ENCODE measurements around the gene KLHL17.

Gene KLHL17

GRCh38 chr1:941588-942383 is 18.6 kb upstream of the KLHL17 start:
- H3K27ac ChIP-seq: no peak overlapping the region
- H4K20me1 ChIP-seq (ENCODE audit: insufficient read depth): no peaks in the 10 kb centered on the region; the same call in 1 of the 2 replicates
- H3K4me2 ChIP-seq: peak overlapping the region; percentile 91
- no peaks in the 10 kb centered on the region for H3K79me2 ChIP-seq (ENCODE audit: insufficient read depth, low read depth)
- H3K27me3 ChIP-seq (ENCODE audit: insufficient read depth, low read depth): peaks cover 51% of the 10 kb centered on the region
- H3K36me3 ChIP-seq (ENCODE audit: insufficient read depth): no peaks in the 10 kb centered on the region
- H3K4me3 ChIP-seq (IDR thresholded peaks at IDR 0.05; ENCODE audit: insufficient read depth, low read depth, low read length): peak overlapping the region; percentile 78
- peak overlapping the region; percentile 29; the same call in 1 of the 2 replicates for H3K9ac ChIP-seq
- H2AFZ ChIP-seq (ENCODE audit: low read depth): peak overlapping the region; percentile 48
- TF ChIP-seq CTCF (conservative IDR thresholded peaks at IDR 0.05; ENCODE audit: low read depth, low read length): no peak
- H3K4me1 ChIP-seq (ENCODE audit: low read depth, poor library complexity, severe bottlenecking): peaks cover 74% of the 10 kb centered on the region

GRCh38 chr1:942411-942821 is 18.0 kb upstream of the KLHL17 start:
- no peak overlapping the region for H3K4me3 ChIP-seq (IDR thresholded peaks at IDR 0.05; ENCODE audit: insufficient read depth, low read depth, low read length)
- H3K4me2 ChIP-seq: peak overlapping the region; percentile 91
- H3K36me3 ChIP-seq (ENCODE audit: insufficient read depth): no peaks in the 10 kb centered on the region
- H3K27me3 ChIP-seq (ENCODE audit: insufficient read depth, low read depth): peaks cover 48% of the 10 kb centered on the region
- no peak for TF ChIP-seq CTCF (conservative IDR thresholded peaks at IDR 0.05; ENCODE audit: low read depth, low read length)
- H3K79me2 ChIP-seq (ENCODE audit: insufficient read depth, low read depth): no peaks in the 10 kb centered on the region
- H4K20me1 ChIP-seq (ENCODE audit: insufficient read depth): no peaks in the 10 kb centered on the region; the same call in 1 of the 2 replicates
- no peak overlapping the region for H2AFZ ChIP-seq (ENCODE audit: low read depth)
- H3K27ac ChIP-seq: no peak overlapping the region
- no peak overlapping the region for H3K9ac ChIP-seq
- H3K4me1 ChIP-seq (ENCODE audit: low read depth, poor library complexity, severe bottlenecking): peaks cover 79% of the 10 kb centered on the region

GRCh38 chr1:942864-943533 is 17.4 kb upstream of the KLHL17 start:
- H4K20me1 ChIP-seq (ENCODE audit: insufficient read depth): no peaks in the 10 kb centered on the region; the same call in 1 of the 2 replicates
- H2AFZ ChIP-seq (ENCODE audit: low read depth): no peak overlapping the region
- no peak for TF ChIP-seq CTCF (conservative IDR thresholded peaks at IDR 0.05; ENCODE audit: low read depth, low read length)
- no peak overlapping the region for H3K4me3 ChIP-seq (IDR thresholded peaks at IDR 0.05; ENCODE audit: insufficient read depth, low read depth, low read length)
- H3K4me2 ChIP-seq: peak overlapping the region; percentile 91
- H3K36me3 ChIP-seq (ENCODE audit: insufficient read depth): peaks cover 4% of the 10 kb centered on the region; the same call in 1 of the 2 replicates
- no peak overlapping the region for H3K9ac ChIP-seq
- peak overlapping the region; percentile 75; the same call in 1 of the 2 replicates for H3K27ac ChIP-seq
- H3K27me3 ChIP-seq (ENCODE audit: insufficient read depth, low read depth): peaks cover 42% of the 10 kb centered on the region
- H3K79me2 ChIP-seq (ENCODE audit: insufficient read depth, low read depth): no peaks in the 10 kb centered on the region
- peaks cover 85% of the 10 kb centered on the region for H3K4me1 ChIP-seq (ENCODE audit: low read depth, poor library complexity, severe bottlenecking)

- Histone ChIP-seq H3K27me3 (ENCODE audit: insufficient read depth, low read depth) (peaks cover 35% of the 10 kb centered on the region), H3K4me3 (IDR thresholded peaks at IDR 0.05; ENCODE audit: insufficient read depth, low read depth, low read length) (no peak overlapping the region), H3K4me2 (peak overlapping the region; percentile 91), H4K20me1 (ENCODE audit: insufficient read depth) (no peaks in the 10 kb centered on the region; the same call in 1 of the 2 replicates), H3K27ac (peak overlapping the region; percentile 75), H3K9ac (no peak overlapping the region; the same call in 1 of the 2 replicates), H2AFZ (ENCODE audit: low read depth) (no peak overlapping the region), H3K36me3 (ENCODE audit: insufficient read depth) (peaks cover 5% of the 10 kb centered on the region; the same call in 1 of the 2 replicates), H3K79me2 (ENCODE audit: insufficient read depth, low read depth) (no peaks in the 10 kb centered on the region), H3K4me1 (ENCODE audit: low read depth, poor library complexity, severe bottlenecking) (peaks cover 89% of the 10 kb centered on the region)
- no peak for TF ChIP-seq CTCF (conservative IDR thresholded peaks at IDR 0.05; ENCODE audit: low read depth, low read length)
These were observed 16.6 kb upstream of the KLHL17 start for GRCh38 chr1:943545-944340.

All from KMS-11 (cell line).